ENCODE data around the gene SLX4IP. TPM values are rescaled to one million over a fixed set of nuclear protein-coding genes. Genes with fewer than 3 reads are reported as not detected.

The SLX4IP gene
- total and polyA plus RNA-seq, 2 donors (not counting 1 experiment from before 2014, with no cell fraction given): 2.0 to 8.1 TPM

GRCh38 chr20:10524643-10525042, 89.5 kb downstream of the SLX4IP start:
- no peaks in the 10 kb centered on the region for H3K9me3 Mint-ChIP-seq (ENCODE audit: insufficient read depth)
- no peaks in the 10 kb centered on the region for H3K36me3 ChIP-seq (replicated peaks in 1 of 2; ENCODE audit: control extremely low read depth in 1 of 2, control insufficient read depth in 1 of 2, extremely low read depth in 1 of 2, insufficient read depth in 2 of 2, low read length in 1 of 2)
- H3K27me3 ChIP-seq (replicated peaks in 1 of 4; ENCODE audit: control extremely low read depth in 1 of 4, control insufficient read depth in 3 of 4, insufficient read depth in 4 of 4, low read length in 3 of 4): no peaks in the 10 kb centered on the region
- POLR2A ChIA-PET: no interaction called here
- no peaks in the 10 kb centered on the region for H3K4me1 ChIP-seq (ENCODE audit: control insufficient read depth in 2 of 2, insufficient read depth in 2 of 2, low read length in 2 of 2)
- ATAC-seq (ENCODE audit: low read depth): no peak
- no peak overlapping the region for H2AFZ ChIP-seq (ENCODE audit: insufficient read depth, low read depth, low read length, poor library complexity, severe bottlenecking)
- no peak overlapping the region for H3K4me3 ChIP-seq (ENCODE audit: control extremely low read depth in 1 of 5, extremely low read depth in 1 of 5, insufficient read depth in 1 of 5, low read depth in 2 of 5, low read length in 4 of 5)
- no peak overlapping the region for H3K4me2 ChIP-seq (replicated peaks; ENCODE audit: low read depth, low read length, poor library complexity, severe bottlenecking)
- H3K27me3 Mint-ChIP-seq: no peaks in the 10 kb centered on the region
- no peak overlapping the region for H3K27ac Mint-ChIP-seq
- H3K79me2 ChIP-seq (ENCODE audit: control insufficient read depth, insufficient read depth, low read length): peaks cover 2% of the 10 kb centered on the region
- peaks cover 8% of the 10 kb centered on the region for H3K4me1 Mint-ChIP-seq
- no peak overlapping the region for H3K4me3 Mint-ChIP-seq
- TF ChIP-seq EZH2 (IDR thresholded peaks at IDR 0.05; ENCODE audit: borderline replicate concordance, insufficient read depth, low read depth, low read length, poor library complexity, severe bottlenecking) (no peak), CTCF (IDR thresholded peaks at IDR 0.05) (no peak)
- DNase-seq: no peak
- intact Hi-C loops (cut with micrococcal nuclease): no loop called here
- 86% methylated on average over 3 of the region's 4 CpGs for WGBS (ENCODE audit: insufficient coverage)
- CTCF ChIA-PET: no interaction called here
- H3K27ac ChIP-seq (ENCODE audit: low read length in 2 of 2): no peak overlapping the region
- H3K9ac ChIP-seq (ENCODE audit: low read length): no peak overlapping the region
- no peaks in the 10 kb centered on the region for H3K9me3 ChIP-seq (ENCODE audit: control extremely low read depth in 1 of 3, control insufficient read depth in 2 of 3, insufficient read depth in 1 of 3, low read length in 2 of 3)
- H4K20me1 ChIP-seq (ENCODE audit: control insufficient read depth, insufficient read depth, low read length, poor library complexity, severe bottlenecking): peaks cover 5% of the 10 kb centered on the region

GRCh38 chr20:10527781-10528180, 92.7 kb downstream of the SLX4IP start:
- Mint-ChIP-seq H3K27ac (no peak overlapping the region), H3K4me1 (no peaks in the 10 kb centered on the region), H3K9me3 (ENCODE audit: insufficient read depth) (no peaks in the 10 kb centered on the region), H3K4me3 (no peak overlapping the region), H3K27me3 (no peaks in the 10 kb centered on the region)
- H3K9ac ChIP-seq (ENCODE audit: low read length): no peak overlapping the region
- H2AFZ ChIP-seq (ENCODE audit: insufficient read depth, low read depth, low read length, poor library complexity, severe bottlenecking): no peak overlapping the region
- peaks cover 0 to 3% of the 10 kb centered on the region in 2 experiments for H3K36me3 ChIP-seq (replicated peaks in 1 of 2; ENCODE audit: control extremely low read depth in 1 of 2, control insufficient read depth in 1 of 2, extremely low read depth in 1 of 2, insufficient read depth in 2 of 2, low read length in 1 of 2)
- intact Hi-C loops (cut with micrococcal nuclease): no loop called here
- TF ChIP-seq EZH2 (IDR thresholded peaks at IDR 0.05; ENCODE audit: borderline replicate concordance, insufficient read depth, low read depth, low read length, poor library complexity, severe bottlenecking) (no peak), CTCF (IDR thresholded peaks at IDR 0.05) (no peak)
- H4K20me1 ChIP-seq (ENCODE audit: control insufficient read depth, insufficient read depth, low read length, poor library complexity, severe bottlenecking): no peaks in the 10 kb centered on the region
- no peak overlapping the region for H3K4me2 ChIP-seq (replicated peaks; ENCODE audit: low read depth, low read length, poor library complexity, severe bottlenecking)
- ChIA-PET POLR2A (no interaction called here), CTCF (no interaction called here)
- H3K27ac ChIP-seq (ENCODE audit: low read length in 2 of 2): no peak overlapping the region
- DNase-seq: no peak
- ATAC-seq (ENCODE audit: low read depth): no peak
- no peaks in the 10 kb centered on the region for H3K4me1 ChIP-seq (ENCODE audit: control insufficient read depth in 2 of 2, insufficient read depth in 2 of 2, low read length in 2 of 2)
- no peaks in the 10 kb centered on the region for H3K79me2 ChIP-seq (ENCODE audit: control insufficient read depth, insufficient read depth, low read length)
- no CpG with 5 or more reads among the region's 3 CpGs for WGBS (ENCODE audit: insufficient coverage)
- H3K27me3 ChIP-seq (replicated peaks in 1 of 4; ENCODE audit: control extremely low read depth in 1 of 4, control insufficient read depth in 3 of 4, insufficient read depth in 4 of 4, low read length in 3 of 4): no peaks in the 10 kb centered on the region
- H3K9me3 ChIP-seq (ENCODE audit: control extremely low read depth in 1 of 3, control insufficient read depth in 2 of 3, insufficient read depth in 1 of 3, low read length in 2 of 3): no peaks in the 10 kb centered on the region
- H3K4me3 ChIP-seq (ENCODE audit: control extremely low read depth in 1 of 5, extremely low read depth in 1 of 5, insufficient read depth in 1 of 5, low read depth in 2 of 5, low read length in 4 of 5): no peak overlapping the region

Data from B cell (primary cell).